GM12872 (cell line): ENCODE data around the gene FUT8.

Experiments used
- TF ChIP-seq, protein P1 (sequence below): IDR thresholded peaks from 3 replicates; pipeline ENCODE4 v1.5.1; 2011; ENCODE audit warnings: low read depth, mild to moderate bottlenecking, low read length, moderate library complexity; ENCODE audit not compliant: insufficient read depth

The FUT8 gene

DNA sequence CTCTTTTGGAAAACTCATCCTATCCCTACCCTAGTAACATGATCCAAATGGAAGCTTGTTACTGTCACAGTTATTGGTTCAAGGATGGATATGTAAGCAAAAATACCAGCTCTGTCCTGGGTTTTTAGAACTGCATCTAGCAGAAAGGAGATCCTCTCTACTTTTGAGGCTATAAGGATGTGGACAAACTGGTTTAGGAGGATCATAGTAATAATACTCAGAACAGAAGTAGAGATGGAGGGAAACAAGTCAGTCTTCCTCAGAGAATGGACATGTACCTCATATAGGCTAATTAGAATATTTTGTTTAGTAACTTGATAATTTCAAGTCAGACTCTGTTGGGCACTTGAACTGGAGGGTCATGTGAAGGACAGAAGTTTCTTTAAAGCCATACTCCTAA, 26.6 kb downstream of the FUT8 start:
- TF ChIP-seq, protein P1, sequence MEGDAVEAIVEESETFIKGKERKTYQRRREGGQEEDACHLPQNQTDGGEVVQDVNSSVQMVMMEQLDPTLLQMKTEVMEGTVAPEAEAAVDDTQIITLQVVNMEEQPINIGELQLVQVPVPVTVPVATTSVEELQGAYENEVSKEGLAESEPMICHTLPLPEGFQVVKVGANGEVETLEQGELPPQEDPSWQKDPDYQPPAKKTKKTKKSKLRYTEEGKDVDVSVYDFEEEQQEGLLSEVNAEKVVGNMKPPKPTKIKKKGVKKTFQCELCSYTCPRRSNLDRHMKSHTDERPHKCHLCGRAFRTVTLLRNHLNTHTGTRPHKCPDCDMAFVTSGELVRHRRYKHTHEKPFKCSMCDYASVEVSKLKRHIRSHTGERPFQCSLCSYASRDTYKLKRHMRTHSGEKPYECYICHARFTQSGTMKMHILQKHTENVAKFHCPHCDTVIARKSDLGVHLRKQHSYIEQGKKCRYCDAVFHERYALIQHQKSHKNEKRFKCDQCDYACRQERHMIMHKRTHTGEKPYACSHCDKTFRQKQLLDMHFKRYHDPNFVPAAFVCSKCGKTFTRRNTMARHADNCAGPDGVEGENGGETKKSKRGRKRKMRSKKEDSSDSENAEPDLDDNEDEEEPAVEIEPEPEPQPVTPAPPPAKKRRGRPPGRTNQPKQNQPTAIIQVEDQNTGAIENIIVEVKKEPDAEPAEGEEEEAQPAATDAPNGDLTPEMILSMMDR: no peak

DNA sequence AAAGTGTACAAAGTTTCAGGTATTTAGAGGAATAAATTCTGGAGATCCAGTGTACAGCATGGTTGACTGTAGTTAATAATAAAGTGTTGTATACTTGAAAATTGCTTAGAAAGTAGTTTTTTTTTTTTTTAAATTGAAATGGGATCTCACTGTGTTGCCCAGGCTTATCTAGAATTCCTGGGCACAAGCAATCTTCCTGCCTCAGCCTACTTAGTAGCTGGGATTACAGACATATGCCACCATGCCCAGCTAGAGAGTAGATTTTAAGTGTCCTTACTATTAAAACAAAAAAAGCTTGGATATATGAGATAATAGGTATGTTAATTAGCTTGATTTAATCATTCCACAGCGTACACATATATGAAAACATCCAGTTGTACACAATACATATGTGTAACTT, 27.7 kb downstream of the FUT8 start:
- TF ChIP-seq, protein P1: no peak

DNA sequence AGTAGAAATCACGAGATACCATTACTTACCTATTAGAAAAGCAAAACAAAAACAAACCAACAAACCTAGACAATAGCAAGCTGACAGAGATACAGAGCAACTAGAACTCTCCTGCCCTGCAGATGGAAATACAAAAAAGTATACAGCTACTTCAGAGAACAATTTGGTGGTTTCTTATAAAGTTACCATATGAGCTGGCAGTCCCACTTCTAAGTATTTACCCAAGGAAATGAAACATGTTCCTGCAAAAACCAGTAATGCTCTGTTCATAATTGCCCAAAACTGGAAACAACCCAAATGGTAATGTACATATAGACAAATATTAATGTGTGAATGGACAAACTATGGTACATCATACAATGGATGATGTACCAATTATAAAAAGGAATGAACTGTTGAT, 31.7 kb downstream of the FUT8 start:
- TF ChIP-seq, protein P1: no peak

DNA sequence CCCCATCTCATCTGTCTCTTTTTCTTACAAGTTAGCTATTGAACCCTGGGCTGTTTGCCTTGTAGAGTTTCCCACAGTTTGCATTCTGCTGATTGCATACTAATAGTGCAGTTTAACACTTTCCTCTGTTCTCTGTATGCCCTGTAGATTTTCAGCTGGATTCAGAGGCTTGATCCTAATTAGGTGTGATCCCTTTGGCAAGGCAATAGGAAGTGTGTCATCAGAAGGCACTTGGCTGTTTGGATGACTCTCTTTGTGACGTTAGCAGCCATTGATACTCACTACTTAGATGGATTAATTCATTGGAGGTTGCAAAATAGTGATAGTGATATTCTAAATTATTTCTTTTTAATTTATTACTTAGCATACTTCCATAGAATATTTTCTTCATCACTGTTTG, 33.6 kb downstream of the FUT8 start:
- TF ChIP-seq, protein P1: no peak

DNA sequence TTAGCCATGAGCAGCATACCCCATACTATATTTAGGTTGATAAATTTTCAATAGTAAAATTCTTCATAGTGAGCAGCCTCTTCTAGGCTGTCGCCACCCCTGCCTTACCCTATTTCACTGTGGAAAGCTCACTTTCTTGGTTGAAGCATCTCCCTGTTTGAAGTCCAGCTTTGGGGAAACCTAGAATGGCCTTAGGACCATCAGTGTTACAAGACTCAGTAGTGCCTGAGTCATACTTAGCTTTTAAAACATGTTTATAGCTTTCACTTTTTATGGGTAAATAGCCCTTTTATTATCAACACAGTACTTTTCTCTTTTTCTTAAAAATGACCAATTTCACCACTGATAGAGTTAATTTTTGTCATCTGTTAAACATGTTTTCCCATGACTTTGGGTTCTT, 37.1 kb downstream of the FUT8 start:
- TF ChIP-seq, protein P1: no peak

DNA sequence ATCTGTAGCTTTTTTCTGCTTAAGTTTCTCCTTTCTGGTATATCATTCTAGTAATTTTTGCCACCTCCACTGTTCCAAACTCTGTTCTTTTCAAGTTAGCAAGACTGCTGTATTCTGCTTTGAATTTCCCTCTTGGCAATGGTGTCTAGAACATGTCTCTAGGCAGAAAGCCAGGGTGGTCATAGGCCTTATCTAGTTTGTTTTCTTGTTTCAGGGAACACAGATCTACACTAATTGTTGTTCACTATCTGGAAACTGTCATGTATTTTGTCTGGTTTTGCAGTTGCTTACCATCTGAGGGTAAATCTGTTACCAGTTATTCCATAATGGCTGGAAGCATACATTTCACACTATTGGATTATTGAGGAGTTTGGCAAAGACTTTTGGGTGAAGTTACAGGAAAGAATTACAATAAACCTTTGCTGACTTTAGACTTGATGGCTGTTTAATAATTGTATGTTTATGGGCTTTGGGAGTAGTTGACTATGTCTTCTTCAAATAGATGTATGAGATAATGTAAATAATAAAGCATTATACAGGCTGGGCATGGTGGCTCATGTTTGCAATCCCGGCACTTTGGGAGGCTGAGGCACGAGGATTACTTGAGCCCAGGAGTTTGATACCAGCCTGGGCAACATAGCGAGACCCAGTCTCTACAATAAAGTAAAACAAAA, 41.4 kb downstream of the FUT8 start:
- TF ChIP-seq, protein P1: no peak

DNA sequence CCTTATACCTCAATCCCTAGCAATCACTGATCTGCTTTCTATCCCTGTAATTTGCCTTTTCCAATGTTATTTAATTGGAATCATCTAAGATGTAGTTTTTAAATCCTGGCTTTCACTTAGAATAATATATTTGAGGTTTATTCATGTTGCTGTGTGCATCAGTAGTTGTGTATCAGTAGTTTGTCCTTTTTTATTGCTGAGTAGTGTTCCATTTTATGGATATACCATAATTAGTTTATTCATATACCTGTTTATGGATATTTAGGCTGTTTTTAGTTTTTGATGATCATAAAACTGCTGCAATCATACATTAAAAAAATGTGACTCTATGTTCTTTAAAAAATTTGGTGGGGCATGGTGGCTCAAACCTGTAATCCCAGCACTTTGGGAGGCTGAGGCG, 43.7 kb downstream of the FUT8 start:
- TF ChIP-seq, protein P1: no peak

DNA sequence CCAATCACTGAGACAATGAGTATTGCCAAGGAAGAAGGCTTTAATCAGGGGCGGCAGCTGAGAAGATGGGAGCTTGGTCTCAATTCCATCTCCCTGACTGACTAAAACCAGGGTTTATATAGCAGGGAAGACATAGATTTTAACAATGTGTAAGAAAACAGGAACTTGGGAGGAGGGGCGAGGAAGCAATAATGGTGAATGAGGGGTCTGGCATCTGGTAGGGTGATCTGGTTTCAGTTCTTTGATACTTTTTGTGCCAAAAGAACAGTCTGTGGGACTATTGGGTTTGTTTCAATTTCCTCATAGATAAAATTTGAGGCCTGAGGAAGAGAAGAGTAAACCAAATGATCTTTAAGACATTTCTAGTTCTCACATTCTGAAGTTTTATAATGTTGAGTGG, 49.2 kb downstream of the FUT8 start:
- TF ChIP-seq, protein P1: no peak
